NB4 (cell line): ENCODE measurements around the gene TAF15.

Source experiments
- MYC ChIP-seq: IDR thresholded peaks from 2 replicates; pipeline ENCODE4 v1.6.1; 2011; ENCODE audit warnings: low read depth, low read length
- POLR2A ChIP-seq: IDR thresholded peaks from 2 replicates; pipeline ENCODE4 v1.6.1; 2011; ENCODE audit warnings: mild to moderate bottlenecking; ENCODE audit not compliant: insufficient read length; ENCODE audit errors: extremely low read depth
- TF ChIP-seq, protein P1 (sequence below): IDR thresholded peaks from one replicate; pipeline ENCODE4 v1.5.1; 2012; ENCODE audit warnings: low read depth, low read length
- TF ChIP-seq, protein P2 (sequence below): IDR thresholded peaks from 2 replicates; pipeline ENCODE4 v1.6.1; 2011; ENCODE audit warnings: low read depth, low read length

DNA sequence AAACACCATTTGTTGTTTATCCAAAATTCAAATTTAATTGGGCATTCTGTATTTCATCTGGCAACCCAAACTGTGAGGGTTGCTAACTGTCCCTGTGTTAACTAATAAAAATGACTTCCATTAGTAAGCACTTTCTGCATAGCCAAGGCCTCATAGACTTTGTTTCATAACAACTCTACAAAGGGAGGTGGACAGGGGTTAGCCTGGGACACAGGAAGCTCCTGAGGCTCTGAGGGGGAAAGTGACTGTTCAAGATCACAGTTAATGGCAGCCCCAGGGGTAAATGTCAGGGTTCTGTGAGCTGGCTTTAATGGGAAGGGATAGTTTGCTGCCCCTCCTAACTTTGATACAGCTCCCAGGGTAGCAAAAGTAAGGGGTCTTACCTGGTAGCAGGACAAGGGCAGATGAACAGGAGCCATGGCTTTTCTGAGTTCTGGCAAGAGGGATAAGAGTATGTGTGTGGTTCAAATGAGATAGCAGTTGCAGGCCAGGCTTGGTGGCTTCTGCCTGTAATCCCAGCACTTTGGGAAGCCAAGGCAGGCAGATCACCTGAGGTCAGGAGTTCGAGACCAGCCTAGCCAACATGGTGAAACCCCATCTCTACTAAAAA is 57.2 kb downstream of the TAF15 start:
- TF ChIP-seq, protein P1, sequence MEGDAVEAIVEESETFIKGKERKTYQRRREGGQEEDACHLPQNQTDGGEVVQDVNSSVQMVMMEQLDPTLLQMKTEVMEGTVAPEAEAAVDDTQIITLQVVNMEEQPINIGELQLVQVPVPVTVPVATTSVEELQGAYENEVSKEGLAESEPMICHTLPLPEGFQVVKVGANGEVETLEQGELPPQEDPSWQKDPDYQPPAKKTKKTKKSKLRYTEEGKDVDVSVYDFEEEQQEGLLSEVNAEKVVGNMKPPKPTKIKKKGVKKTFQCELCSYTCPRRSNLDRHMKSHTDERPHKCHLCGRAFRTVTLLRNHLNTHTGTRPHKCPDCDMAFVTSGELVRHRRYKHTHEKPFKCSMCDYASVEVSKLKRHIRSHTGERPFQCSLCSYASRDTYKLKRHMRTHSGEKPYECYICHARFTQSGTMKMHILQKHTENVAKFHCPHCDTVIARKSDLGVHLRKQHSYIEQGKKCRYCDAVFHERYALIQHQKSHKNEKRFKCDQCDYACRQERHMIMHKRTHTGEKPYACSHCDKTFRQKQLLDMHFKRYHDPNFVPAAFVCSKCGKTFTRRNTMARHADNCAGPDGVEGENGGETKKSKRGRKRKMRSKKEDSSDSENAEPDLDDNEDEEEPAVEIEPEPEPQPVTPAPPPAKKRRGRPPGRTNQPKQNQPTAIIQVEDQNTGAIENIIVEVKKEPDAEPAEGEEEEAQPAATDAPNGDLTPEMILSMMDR, result no peak
- TF ChIP-seq POLR2A, result peak; percentile 24
- TF ChIP-seq, protein P2, sequence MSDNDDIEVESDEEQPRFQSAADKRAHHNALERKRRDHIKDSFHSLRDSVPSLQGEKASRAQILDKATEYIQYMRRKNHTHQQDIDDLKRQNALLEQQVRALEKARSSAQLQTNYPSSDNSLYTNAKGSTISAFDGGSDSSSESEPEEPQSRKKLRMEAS, result peak; percentile 38; the same call in 1 of the 2 replicates
- TF ChIP-seq MYC, result no peak
